Left lung (tissue), 10 donors: ENCODE results near the gene R3HCC1L. TPM values are rescaled to one million over a fixed set of nuclear protein-coding genes. Genes with fewer than 3 reads are reported as not detected.

Experiments used
- ATAC-seq: fragments of 200-7000 bp; cut with Tn5 transposase; one replicate; pipeline ENCODE4 v1.9.1; 2020; ENCODE audit warnings: moderate library complexity
- DNase-seq, 4 donors: peaks; one replicate each; pipeline ENCODE4 v3.0.0-alpha.2; 2013 to 2020
- H3K27ac ChIP-seq, 2 donors: fragments of 200-600 bp; sonication (generic) in 1 of 2; one replicate each; pipeline versions ENCODE4 v1.5.0 to v1.8.0; 2020 to 2021
- H3K27me3 ChIP-seq, 2 donors: fragments of 200-600 bp; sonication (generic) in 1 of 2; one replicate each; pipeline versions ENCODE4 v1.5.0 to v1.8.0; 2020 to 2021
- H3K36me3 ChIP-seq, 2 donors: fragments of 200-600 bp; sonication (generic) in 1 of 2; one replicate each; pipeline versions ENCODE4 v1.5.0 to v1.8.0; 2020 to 2021
- H3K4me1 ChIP-seq, 2 donors: fragments of 200-600 bp; one replicate each; pipeline ENCODE4 v1.8.0; 2021
- H3K4me3 ChIP-seq, 2 donors: fragments of 200-600 bp; sonication (generic) in 1 of 2; one replicate each; pipeline versions ENCODE4 v1.5.0 to v1.8.0; 2020 to 2021; ENCODE audit warnings: mild to moderate bottlenecking in 1 of 2
- H3K9me3 ChIP-seq, 2 donors: fragments of 200-600 bp; sonication (generic) in 1 of 2; one replicate each; pipeline versions ENCODE4 v1.5.0 to v1.8.0; 2020 to 2021
- intact Hi-C, 2 donors: fragments of 100-400 bp; cut with DNase I; formaldehyde crosslinking; loops; one replicate each; pipeline versions ENCODE4 v1.11.2 to v1.14.2; 2022
- polyA plus RNA-seq, 6 donors: library from polyadenylated mRNA; unstranded; fragments of 120-200 nt; gene quantifications; one replicate each; pipeline ENCODE4 v1.2.1, GENCODE V29; 2013; ENCODE audit not compliant: insufficient read length in 6 of 6
- total RNA-seq, 2 donors: library from RNA; stranded (reverse); fragmentation: NEBNext Ultra II Directional; extraction: Animal tissue kit (Norgen Biotek cat#: 25700); gene quantifications; one replicate each; pipeline ENCODE4 v1.2.1, GENCODE V29; 2021
- TF ChIP-seq, protein P1 (sequence below), 2 donors: fragments of 200-600 bp; sonication (generic) in 1 of 2; IDR thresholded peaks; one replicate each; pipeline versions ENCODE4 v1.5.0 to v1.8.0; 2021; ENCODE audit warnings: antibody characterized with exemption in 2 of 2
- donor health status: DM: no; HTN: yes; CAD: no.
- donor health status: DM: no; HTN: no; CAD: no.

Gene R3HCC1L
- total and polyA plus RNA-seq, 8 donors = 10.3 to 24.1 (median 18.5) TPM

DNA sequence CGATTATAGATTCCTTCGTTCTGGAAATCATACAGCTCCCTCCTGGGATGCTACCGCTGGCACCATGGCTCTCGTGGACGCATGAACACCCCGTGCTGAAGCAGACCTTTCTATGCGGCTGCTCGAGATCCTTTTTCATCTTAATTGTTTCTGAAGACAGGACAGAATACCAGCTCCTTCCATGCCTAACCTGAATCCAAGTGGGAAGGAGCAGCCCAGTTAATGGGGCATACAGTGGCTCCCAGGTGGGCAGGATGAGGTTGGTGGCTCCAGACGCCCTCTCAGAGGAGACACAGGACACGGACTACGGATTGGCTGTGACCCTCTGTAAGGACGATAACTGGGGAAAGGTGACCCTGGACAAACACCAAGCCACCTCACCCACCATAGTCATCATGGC lies 152.0 kb downstream of the R3HCC1L start:
- intact Hi-C loops = no loop called here
- TF ChIP-seq, protein P1, sequence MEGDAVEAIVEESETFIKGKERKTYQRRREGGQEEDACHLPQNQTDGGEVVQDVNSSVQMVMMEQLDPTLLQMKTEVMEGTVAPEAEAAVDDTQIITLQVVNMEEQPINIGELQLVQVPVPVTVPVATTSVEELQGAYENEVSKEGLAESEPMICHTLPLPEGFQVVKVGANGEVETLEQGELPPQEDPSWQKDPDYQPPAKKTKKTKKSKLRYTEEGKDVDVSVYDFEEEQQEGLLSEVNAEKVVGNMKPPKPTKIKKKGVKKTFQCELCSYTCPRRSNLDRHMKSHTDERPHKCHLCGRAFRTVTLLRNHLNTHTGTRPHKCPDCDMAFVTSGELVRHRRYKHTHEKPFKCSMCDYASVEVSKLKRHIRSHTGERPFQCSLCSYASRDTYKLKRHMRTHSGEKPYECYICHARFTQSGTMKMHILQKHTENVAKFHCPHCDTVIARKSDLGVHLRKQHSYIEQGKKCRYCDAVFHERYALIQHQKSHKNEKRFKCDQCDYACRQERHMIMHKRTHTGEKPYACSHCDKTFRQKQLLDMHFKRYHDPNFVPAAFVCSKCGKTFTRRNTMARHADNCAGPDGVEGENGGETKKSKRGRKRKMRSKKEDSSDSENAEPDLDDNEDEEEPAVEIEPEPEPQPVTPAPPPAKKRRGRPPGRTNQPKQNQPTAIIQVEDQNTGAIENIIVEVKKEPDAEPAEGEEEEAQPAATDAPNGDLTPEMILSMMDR (IDR thresholded peaks at IDR 0.05) = no peak
- Histone ChIP-seq H3K9me3 (no peaks in the 10 kb centered on the region), H3K36me3 (no peaks in the 10 kb centered on the region), H3K4me1 (no peaks in the 10 kb centered on the region), H3K4me3 (no peak overlapping the region), H3K27ac (no peak overlapping the region), H3K27me3 (peaks cover 0 to 4% of the 10 kb centered on the region in 2 donors)
- DNase-seq (no peak), ATAC-seq (no peak)

DNA sequence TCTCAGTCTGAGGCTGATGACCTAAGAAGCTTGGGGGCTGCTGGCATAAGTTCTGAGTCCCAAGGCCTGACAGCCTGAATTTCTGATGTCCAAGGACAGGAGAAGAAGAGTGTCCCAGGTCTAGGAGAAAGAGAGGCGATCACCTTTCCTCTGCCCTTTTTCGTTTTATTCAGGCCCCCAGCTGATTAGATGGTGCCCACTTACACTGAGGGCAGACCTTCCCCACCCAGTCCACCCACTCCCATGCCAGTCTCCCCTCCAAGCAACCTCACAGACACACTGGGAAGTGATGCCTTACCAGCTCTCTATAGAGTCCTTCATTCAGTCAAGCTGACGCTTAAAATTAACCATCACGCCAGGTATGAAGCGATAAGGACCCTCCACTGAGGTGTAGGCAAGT lies 152.9 kb downstream of the R3HCC1L start:
- Histone ChIP-seq H3K36me3 (no peaks in the 10 kb centered on the region), H3K27ac (no peak overlapping the region), H3K4me3 (no peak overlapping the region), H3K27me3 (peaks cover 0 to 4% of the 10 kb centered on the region in 2 donors), H3K4me1 (no peaks in the 10 kb centered on the region), H3K9me3 (no peaks in the 10 kb centered on the region)
- no peak for DNase-seq
- no peak for ATAC-seq
- TF ChIP-seq, protein P1 (IDR thresholded peaks at IDR 0.05) = no peak
- intact Hi-C loops = no loop called here

DNA sequence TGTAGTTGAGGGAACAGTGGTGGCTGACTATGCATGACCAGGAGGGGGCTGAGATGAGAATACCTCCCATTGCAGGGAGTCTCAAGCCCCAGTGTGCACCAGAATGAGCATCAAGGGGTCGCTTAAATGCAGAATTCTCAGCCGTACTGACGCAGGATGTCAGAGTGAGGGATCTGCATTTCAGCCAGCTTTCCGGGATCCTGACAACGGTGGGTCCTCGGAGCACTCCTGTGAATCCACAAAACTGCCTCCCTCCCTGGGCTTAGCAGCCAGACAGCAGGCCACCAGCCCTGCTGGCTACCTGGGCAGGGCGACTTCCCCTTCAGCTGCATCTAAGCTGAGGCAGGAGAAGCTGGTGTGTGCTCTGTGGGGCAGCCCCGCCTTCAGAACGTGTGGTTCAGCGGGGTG lies 155.3 kb downstream of the R3HCC1L start:
- intact Hi-C loops = no loop called here

DNA sequence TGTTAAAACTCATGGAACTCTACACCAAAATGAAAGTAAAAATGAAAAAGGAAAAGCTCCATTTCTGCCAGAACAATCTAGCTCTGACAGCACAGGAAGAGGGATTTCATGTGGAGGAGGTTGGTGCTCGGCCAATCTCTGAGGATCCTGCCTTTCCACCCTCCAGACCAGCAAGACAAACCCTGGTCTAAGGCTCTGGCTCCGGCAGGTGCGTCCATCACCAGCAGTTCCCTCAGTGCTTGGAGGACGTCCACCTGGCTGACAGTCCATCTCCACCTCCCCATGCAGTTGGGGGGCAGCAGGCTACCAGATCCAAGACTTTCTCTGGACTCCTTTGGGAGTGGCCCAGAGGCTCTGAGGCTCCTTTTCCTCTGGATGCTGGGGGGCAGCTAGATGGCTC lies 158.5 kb downstream of the R3HCC1L start:
- H3K9me3 ChIP-seq = no peaks in the 10 kb centered on the region
- intact Hi-C loops = no loop called here
- H3K4me3 ChIP-seq = no peak overlapping the region
- TF ChIP-seq, protein P1 (IDR thresholded peaks at IDR 0.05) = no peak
- no peaks in the 10 kb centered on the region for H3K36me3 ChIP-seq
- DNase-seq (no peak), ATAC-seq (no peak)
- no peaks in the 10 kb centered on the region for H3K4me1 ChIP-seq
- H3K27me3 ChIP-seq = no peaks in the 10 kb centered on the region
- H3K27ac ChIP-seq = no peak overlapping the region

More for the DNA sequence above, 155.3 kb downstream of the R3HCC1L start:
- no peaks in the 10 kb centered on the region for H3K27me3 ChIP-seq
- no peak overlapping the region for H3K27ac ChIP-seq
- no peaks in the 10 kb centered on the region for H3K4me1 ChIP-seq
- DNase-seq (no peak), ATAC-seq (no peak)
- H3K4me3 ChIP-seq = no peak overlapping the region
- no peaks in the 10 kb centered on the region for H3K36me3 ChIP-seq
- H3K9me3 ChIP-seq = no peaks in the 10 kb centered on the region
- TF ChIP-seq, protein P1 (IDR thresholded peaks at IDR 0.05) = no peak

DNA sequence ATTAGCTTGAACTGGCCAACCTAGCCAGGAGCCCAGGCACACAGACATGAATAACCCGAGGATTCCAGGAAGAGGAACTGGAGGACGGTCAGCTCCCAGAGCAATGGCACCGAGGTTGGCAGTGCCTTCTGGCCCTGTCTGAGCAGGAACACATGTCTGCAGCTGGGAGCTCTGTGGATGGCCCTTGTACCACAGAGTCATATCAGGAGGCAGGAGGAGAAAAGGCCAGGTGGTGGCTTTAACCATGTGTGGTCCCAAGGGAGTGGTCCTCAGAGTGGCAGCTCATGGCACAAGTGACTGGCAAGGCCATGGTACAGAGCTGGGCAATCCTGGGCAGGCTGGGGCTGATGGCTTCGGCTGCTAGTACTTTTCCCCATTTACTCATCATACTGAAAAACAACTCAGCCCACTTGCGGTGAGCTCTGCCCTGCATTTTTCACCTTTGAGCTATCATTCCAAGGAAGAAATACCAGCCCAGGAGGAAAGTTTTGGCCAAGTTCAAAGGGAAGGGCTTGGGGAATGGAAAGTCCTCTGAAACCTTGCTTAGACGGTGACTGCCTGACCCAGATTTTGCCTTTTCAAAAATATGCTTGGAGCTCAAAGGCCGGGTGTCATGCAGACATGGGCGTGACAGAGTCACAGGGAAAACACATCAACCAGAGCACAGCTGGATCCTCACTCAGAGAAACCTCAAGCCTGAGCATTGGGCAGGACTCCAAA lies 159.3 kb downstream of the R3HCC1L start:
- DNase-seq (peak in 1 of 4 donors; percentile 40), ATAC-seq (no peak)
- Histone ChIP-seq H3K27me3 (no peaks in the 10 kb centered on the region), H3K4me1 (no peaks in the 10 kb centered on the region), H3K4me3 (no peak overlapping the region), H3K27ac (no peak overlapping the region), H3K36me3 (no peaks in the 10 kb centered on the region), H3K9me3 (no peaks in the 10 kb centered on the region)
- intact Hi-C loops = no loop called here
- TF ChIP-seq, protein P1 (IDR thresholded peaks at IDR 0.05) = no peak
